ENCODE results near the gene NCBP2.

Gene NCBP2

DNA sequence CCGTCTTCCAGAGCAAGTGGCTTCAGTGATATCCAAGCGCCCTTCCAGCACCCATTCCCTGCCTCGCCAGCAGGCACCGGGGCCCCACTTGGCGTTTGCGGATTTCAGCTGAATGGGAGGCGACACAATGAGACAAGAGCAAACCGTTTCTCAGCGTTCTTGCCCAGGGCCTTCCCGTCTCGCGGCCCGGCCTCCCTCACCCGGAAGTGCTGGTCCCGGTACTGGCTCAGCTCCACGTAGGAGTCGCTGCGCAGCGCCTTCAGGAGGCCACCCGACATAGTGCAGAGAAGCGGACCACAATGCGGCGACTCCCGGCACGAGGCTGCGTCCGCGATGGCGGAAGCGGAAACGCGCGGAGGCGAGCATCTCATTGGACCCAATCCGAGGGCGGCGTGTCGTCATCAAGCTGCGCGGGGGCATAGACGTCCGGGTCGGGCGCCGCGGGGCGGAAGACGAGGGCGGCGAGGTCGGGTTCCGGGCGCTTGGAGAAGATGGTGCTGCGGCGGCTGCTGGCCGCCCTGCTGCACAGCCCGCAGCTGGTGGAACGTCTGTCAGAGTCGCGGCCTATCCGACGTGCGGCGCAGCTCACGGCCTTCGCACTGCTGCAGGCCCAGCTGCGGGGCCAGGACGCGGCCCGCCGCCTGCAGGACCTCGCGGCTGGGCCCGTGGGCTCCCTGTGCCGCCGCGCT, at the start of gene NCBP2:
TSS of gene NCBP2 (minus strand) at position 303 of the 689 bp plus-strand sequence. CDS start at position 278, 25 bp downstream.
- peak; percentile 99 for DNase-seq

DNA sequence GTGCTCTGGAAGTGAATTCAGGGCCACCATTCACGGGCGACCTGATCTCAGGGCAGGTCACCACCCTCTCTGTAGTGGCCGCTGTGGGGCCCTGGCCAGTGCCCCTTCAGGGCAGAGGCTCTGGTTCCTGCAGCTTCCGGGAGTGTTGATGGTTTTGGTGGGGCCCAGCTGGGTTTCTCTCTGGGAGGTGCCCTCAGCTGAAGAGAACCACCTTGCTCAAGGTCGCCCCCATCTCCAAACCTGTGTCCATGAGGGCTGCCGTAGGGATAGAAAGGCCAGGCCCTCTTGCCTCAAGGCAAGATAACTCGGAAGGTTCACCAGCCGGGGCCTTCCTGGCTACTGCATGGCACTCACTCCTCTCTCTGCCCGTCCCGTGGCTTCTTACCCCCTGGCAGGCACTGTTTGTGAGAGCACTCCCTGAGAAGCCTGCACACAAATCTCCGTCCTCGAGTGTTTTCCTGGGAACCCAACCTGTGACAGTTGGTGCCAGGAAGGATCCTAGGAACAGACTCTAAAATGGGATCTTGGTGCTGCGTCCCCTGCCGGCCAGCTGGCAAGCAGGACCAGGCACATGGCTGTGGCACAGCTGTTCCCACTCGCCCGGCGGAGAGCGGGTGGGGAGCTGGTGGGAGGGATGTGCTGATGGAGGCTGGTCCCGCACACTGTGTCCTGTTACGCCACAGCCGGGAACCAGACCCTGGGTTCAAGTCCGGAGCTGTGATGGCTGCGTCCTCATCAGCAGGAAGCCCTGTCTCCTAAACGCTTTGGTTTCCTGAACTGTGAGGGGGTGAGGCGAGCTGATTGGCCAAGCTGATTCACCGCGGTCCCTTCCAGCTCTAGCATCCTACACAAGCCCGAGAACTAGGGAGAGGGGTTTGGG, 49.5 kb upstream of the NCBP2 start:
- no peak for DNase-seq

DNA sequence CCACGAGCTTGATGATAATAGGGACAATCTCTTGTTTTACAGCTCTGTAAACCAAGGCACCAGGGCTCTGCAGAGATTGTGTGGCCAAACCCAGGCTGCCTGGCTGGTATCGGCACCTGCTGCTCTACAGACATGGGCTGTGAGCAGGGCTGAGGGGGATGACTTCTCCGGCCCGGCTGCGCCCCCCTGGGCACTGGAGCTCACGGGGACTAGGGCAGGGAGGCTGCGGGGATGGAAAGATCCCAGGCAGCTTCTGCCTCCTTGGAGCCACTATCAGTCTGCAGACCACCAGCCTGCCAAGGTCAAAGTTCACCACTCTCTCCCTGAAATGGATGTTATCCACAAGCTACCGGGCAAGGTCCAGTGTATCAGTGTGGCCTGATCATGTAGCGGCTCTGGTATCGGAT, 48.3 kb upstream of the NCBP2 start:
- no peak for DNase-seq

DNA sequence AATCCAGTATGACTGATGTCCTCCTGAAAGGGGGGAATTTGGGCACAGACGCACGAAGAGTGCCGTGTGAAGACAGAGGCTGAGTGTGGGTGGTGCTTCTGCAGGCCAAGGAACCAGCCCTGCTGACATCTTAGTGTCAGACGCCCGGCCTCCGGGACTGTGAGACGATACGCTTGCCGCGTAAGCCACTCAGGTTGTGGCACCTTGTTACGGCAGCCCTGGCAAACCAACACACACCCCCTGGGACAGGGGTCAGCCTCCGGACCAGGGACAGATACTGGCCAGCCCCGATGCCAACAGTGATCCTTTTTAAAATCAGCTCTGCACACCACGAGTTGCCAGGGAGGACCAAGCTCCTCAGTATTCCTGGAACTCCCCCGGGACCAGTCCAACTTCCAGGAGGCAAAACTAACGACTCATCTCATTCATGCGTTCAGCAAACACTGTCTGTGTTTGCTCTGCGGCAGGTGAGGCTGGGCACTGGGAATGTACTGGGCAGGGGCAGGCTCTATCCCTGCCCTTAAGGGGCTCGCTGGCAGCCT, 47.5 kb upstream of the NCBP2 start:
- DNase-seq: no peak

DNA sequence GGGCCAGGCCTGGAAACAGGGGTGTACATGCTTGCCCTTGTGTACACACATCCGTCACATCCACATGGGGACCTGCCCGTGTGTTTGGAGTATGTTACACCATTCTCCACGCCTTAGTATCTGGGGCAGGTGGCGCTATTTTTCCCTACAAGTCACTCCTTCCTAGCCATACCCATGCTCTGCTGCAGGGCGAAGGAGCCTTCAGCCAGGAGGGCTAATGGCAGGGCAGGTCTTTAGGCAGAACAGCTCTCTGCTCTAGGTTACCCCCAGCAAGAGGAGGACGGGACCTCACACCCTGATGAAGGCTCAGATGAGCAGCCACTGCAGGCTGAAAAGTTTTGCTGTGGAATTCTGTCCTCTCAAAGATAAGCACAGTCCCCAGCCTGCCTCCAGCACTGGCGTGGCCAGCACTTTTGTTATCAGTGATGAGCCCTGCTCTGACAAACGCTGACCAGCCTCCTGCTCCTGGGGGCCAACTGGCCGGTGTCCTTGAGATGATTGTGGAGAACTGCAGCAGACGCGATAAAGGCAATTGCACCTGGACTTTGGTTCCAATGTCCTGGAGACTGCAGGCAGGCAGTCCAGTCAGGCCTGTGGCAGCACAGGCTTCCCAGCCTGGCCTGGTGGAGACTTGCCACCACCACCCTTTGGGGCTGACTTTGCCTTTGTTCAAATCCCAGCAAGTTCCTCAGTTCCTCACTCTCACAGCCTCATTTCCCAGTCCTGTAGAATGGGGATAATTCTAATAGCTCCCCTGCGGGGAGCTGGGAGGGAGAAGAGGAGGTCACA, 46.1 kb upstream of the NCBP2 start:
- DNase-seq: no peak

DNA sequence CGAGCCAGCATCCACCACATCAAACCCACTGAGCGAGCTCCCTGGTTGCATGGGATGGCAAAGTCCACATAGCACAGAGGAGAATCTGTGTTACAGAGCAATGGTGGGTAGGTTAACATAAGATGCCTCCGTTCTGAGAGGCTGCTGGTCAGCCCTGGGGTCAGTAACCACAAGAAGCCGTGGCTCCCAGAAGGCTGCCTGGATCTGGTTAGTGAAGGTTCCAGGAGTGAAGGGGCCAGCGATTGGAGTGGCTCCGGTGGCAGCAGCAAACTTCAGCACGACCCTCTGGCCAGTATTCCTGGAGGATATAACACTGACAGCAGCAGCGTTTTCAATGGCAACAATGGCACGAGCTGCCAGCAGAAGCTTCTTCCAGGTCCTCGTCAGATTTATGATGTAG, 44.7 kb upstream of the NCBP2 start:
- no peak for DNase-seq

- DNase-seq: no peak
Observed at GRCh38 chr3:196985954-196986885, 43.9 kb upstream of the NCBP2 start.

- no peak for DNase-seq
Observed at GRCh38 chr3:196985298-196985697, 43.0 kb upstream of the NCBP2 start.

- no peak for DNase-seq
Observed at GRCh38 chr3:196983186-196983585, 40.9 kb upstream of the NCBP2 start.

DNA sequence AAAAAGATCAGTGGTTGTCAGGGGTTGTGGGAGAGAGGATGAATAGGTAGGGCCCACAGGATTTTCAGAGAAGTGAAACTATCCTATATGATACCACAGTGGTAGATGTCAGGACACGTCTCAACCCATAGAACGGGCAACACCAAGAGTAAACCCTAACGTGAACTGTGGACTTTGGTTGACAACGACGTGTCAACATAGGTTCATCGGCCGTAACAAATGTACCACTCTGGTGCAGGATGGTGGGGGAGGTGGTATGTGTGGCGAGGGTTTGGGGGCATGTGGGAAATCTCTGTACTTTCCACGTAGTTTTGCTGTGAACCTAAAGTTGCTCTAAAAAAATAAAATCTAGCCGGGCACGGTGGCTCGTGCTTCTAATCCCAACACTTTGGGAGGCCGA, 39.3 kb upstream of the NCBP2 start:
- DNase-seq: no peak

GRCh38 chr3:196979545-196979944, 37.2 kb upstream of the NCBP2 start:
- no peak for DNase-seq

GRCh38 chr3:196976941-196977340, 34.6 kb upstream of the NCBP2 start:
- DNase-seq: no peak

GRCh38 chr3:196975349-196975748, 33.0 kb upstream of the NCBP2 start:
- DNase-seq: no peak

GRCh38 chr3:196974661-196975060, 32.3 kb upstream of the NCBP2 start:
- DNase-seq: no peak

DNA sequence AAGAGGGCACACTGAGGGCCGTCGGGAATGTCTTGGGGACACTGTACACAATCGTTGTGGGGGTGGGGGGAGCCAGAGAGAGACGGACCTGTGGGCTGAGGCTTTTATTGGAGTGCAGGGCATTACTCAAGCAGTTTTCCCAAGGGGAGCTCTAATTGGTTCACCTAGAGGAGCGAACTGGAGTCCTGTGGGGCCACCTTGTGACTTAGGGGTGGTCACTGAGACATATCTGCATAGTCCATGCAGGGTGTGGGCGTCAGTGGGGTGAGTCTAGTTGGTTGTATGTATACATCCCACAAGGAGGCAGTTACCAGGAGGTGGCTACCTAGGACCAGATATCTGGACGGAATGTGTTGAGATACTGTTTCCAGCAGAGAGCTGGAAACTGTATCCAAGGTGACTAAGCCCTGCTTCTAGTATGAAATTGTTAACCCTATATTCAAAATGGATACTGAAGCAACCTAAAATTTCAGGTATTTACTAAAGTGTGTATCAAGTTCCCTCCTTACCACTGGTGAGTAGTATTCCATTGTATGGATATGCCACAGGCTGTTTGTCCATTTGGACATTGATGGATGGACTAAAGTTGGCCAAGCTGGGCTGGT, 28.9 kb upstream of the NCBP2 start:
- DNase-seq: no peak

DNA sequence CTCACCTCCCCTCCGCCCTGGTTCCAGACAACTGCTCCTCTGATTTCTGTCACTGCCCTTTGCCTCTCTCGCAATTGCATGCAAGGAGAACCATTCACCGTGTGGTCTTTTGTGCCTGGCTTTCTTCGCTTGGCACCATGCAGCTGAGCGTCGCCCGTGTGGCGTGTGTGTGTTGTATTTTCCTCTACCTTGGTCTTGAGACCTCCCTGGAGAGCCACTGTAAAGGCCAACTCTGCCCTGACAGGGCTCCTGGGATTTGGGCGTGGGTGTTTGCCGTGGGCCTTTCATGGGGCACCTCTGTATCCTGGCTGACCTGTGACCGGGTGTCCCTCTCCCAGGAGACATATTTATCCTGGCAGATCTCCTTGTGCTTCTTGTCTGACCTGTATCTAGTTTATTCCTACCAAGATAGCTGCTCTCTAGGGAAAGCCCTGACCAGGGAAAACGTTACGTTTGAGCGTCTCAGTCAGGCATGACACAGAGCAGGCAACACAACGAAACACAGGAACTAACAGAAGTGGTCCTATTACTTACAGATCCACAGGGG, 28.3 kb upstream of the NCBP2 start:
- no peak for DNase-seq

DNA sequence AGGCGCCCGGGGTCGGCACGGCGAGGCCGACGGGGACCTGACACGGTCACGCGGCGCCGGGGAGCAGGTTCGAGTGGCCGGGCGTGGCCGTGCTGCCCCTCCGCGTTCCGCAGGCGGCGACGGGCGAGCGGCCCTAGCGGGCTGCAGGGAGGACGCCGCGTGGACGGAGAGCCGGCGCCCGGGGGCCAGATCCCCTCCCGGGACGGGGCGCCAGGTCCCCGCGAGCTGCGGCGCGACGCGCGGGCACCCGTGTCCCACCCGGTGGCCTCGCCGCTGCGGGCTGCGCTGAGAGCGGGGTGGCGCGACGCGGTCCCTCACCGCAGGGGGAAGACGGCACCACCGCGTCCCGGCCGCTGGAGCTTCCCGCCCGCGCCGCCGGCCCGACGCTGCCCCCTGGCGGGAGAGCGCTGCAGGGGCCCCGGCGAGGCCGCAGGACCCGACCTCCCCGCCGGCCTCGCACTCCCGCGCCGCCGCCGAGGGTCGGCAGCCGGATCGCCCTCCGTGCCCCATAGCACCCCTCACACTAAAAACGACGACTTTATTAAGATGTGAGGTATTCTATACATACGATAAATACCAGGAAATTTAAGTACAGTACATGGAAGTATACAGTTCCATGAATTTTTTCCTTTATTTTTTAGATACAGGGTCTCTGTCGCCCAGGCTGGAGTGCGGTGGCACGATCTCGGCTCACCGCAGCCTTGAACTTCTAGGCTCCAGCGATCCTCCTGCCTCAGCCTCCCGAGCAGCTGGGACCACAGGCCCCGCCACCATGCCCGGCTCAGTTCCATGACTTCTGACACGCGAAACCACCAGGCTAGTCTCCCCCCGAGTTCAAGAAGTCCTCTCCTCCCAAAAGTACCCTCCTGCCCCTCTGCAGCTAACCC, 27.6 kb upstream of the NCBP2 start:
- DNase-seq: peak; percentile 58

- DNase-seq: peak; percentile 11
Observed at GRCh38 chr3:196969134-196969659, 26.9 kb upstream of the NCBP2 start.

DNA sequence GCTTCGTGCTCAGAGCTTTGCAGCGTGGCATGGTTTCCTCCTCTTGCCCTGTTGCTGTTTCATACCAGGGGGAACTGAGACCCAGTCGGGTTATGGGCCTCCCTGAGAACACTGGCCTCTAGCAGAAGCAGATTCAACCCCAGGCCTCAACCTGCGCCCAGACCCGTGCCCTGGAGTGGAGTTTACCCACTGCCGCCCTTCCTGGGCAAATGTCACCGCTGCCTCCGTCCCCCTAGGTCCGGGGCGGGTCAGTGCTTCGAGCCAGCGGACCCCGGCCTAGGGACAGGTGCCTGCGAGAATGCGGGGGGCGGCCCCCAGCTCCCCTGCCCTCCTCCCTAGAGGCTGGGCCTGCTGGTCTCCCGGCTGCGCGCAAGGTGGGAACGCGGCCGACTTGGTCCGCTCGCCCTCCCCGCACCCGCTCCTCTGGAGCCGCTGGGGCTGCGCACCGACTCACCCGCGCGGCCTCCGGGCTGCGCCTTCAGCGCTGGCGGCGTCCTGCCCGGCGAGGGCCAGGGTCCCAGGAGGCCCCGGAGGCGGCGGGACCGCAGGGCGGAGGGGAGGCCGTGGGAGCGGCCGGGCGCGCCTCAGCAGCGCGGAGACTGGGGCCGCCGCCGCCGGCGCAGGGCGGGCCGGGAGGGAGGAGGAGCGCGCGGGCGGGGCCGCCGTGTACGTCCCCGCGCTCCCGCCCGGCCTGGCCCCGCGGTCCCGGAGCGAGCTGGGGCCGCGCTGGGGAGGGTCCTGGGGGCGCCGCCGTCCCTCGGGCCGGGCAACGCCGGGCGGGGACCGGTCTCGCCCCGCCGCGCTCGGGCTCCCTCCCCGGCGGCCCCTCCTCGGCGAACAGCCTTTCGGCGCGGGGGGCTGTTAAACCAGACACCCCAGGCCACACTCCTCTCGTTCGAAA, 26.2 kb upstream of the NCBP2 start, which contains the start of gene PIGZ:
TSS of gene PIGZ (minus strand) at position 601 of the 901 bp plus-strand sequence. CDS start 16,802 bp downstream, outside the sequence.
- DNase-seq: peak; percentile 29

Data from stimulated activated naive CD4-positive, alpha-beta T cell treated with Interleukin-2 at 50 U/mL for 16 hours (primary cell).